PC-9 (cell line): ENCODE measurements around the gene AUTS2.

ENCODE experiments used
- CTCF ChIP-seq: fragments of 200-600 bp; sonication (generic); conservative IDR thresholded peaks from 2 replicates; pipeline ENCODE4 v1.6.1; 2017; ENCODE audit warnings: mixed run types, antibody characterized with exemption, mild to moderate bottlenecking, moderate library complexity
- EZH2 ChIP-seq: fragments of 200-600 bp; sonication (generic); IDR thresholded peaks from 2 replicates; pipeline ENCODE4 v1.8.0; 2017; ENCODE audit warnings: antibody characterized with exemption, low read depth

GRCh38 chr7:69836702-69837101 lies 238.4 kb downstream of the AUTS2 start:
- no peak for TF ChIP-seq CTCF
- no peak for TF ChIP-seq EZH2
